H9 (cell line): ENCODE data around the gene DMD. TPM values are rescaled to one million over a fixed set of nuclear protein-coding genes. Genes with fewer than 3 reads are reported as not detected.

Experiments
- DNase-seq: peaks from one replicate; pipeline ENCODE4 v3.0.0-alpha.2; 2017
- H2AFZ ChIP-seq: one replicate; pipeline ENCODE4 v1.6.1; 2013; ENCODE audit warnings: mild to moderate bottlenecking, low read length, control low read depth, moderate library complexity
- H2AK5ac ChIP-seq: 2 replicates; pipeline ENCODE4 v1.6.1; 2013; ENCODE audit warnings: low read length, control low read depth, mixed read lengths; ENCODE audit not compliant: insufficient read length
- H2BK120ac ChIP-seq: one replicate; pipeline ENCODE4 v1.6.1; 2013; ENCODE audit warnings: low read depth, mild to moderate bottlenecking, low read length, control low read depth, inconsistent platforms; ENCODE audit not compliant: poor library complexity, severe bottlenecking
- H2BK12ac ChIP-seq: 2 replicates; pipeline ENCODE4 v1.6.1; 2013; ENCODE audit warnings: low read length, control low read depth, mixed read lengths, low read depth; ENCODE audit not compliant: insufficient read length
- H2BK15ac ChIP-seq: 2 replicates; pipeline ENCODE4 v1.6.1; 2013; ENCODE audit warnings: low read depth, low read length, control low read depth
- H2BK20ac ChIP-seq: one replicate; pipeline ENCODE4 v1.6.1; 2013; ENCODE audit warnings: low read depth, mild to moderate bottlenecking, low read length, control low read depth, inconsistent platforms; ENCODE audit not compliant: poor library complexity, severe bottlenecking
- H2BK5ac ChIP-seq: 2 replicates; pipeline ENCODE4 v1.6.1; 2013; ENCODE audit warnings: low read length, control low read depth, mixed read lengths; ENCODE audit not compliant: insufficient read length
- H3K14ac ChIP-seq: 2 replicates; pipeline ENCODE4 v1.6.1; 2013; ENCODE audit warnings: low read length, control low read depth; ENCODE audit not compliant: insufficient read depth
- H3K18ac ChIP-seq: 2 replicates; pipeline ENCODE4 v1.6.1; 2013; ENCODE audit warnings: low read depth, mild to moderate bottlenecking, mixed read lengths, low read length, control low read depth; ENCODE audit not compliant: insufficient read length
- H3K23ac ChIP-seq: 2 replicates; pipeline ENCODE4 v1.6.1; 2013; ENCODE audit warnings: low read length, control low read depth, mixed read lengths, low read depth; ENCODE audit not compliant: insufficient read length
- H3K23me2 ChIP-seq: 2 replicates; pipeline ENCODE4 v1.6.1; 2013; ENCODE audit warnings: low read depth, mild to moderate bottlenecking, mixed read lengths, low read length, control low read depth; ENCODE audit not compliant: insufficient read length, poor library complexity, severe bottlenecking
- H3K27ac ChIP-seq: 2 replicates; pipeline ENCODE4 v1.5.1; 2013; ENCODE audit warnings: low read length, control low read depth, mixed read lengths, low read depth; ENCODE audit not compliant: insufficient read length
- H3K27me3 ChIP-seq: 2 replicates; pipeline ENCODE4 v1.6.1; 2013; ENCODE audit warnings: low read length, control low read depth, inconsistent platforms; ENCODE audit not compliant: insufficient read depth
- H3K4ac ChIP-seq: 2 replicates; pipeline ENCODE4 v1.6.1; 2013; ENCODE audit warnings: low read depth, mild to moderate bottlenecking, control low read depth, inconsistent platforms, low read length, moderate library complexity
- H3K4me1 ChIP-seq: 2 replicates; pipeline ENCODE4 v1.6.1; 2013; ENCODE audit warnings: low read length, control low read depth, inconsistent platforms; ENCODE audit not compliant: insufficient read depth
- H3K4me2 ChIP-seq: 2 replicates; pipeline ENCODE4 v1.6.1; 2013; ENCODE audit warnings: low read length, control low read depth, mixed read lengths; ENCODE audit not compliant: insufficient read length, insufficient read depth
- H3K56ac ChIP-seq: 2 replicates; pipeline ENCODE4 v1.6.1; 2013; ENCODE audit warnings: low read depth, mild to moderate bottlenecking, mixed read lengths, low read length, control low read depth; ENCODE audit not compliant: insufficient read length
- H3K79me1 ChIP-seq: 2 replicates; pipeline ENCODE4 v1.6.1; 2013; ENCODE audit warnings: low read depth, mild to moderate bottlenecking, moderate library complexity, low read length, control low read depth, inconsistent platforms; ENCODE audit not compliant: insufficient read depth, poor library complexity, severe bottlenecking
- H3K79me2 ChIP-seq: 2 replicates; pipeline ENCODE4 v1.6.1; 2013; ENCODE audit warnings: low read length, control low read depth, inconsistent platforms; ENCODE audit not compliant: insufficient read depth
- H3K9ac ChIP-seq: 2 replicates; pipeline ENCODE4 v1.6.1; 2013; ENCODE audit warnings: low read length, control low read depth, mixed read lengths; ENCODE audit not compliant: insufficient read length; ENCODE audit errors: extremely low read depth
- H3K9me3 ChIP-seq: one replicate; pipeline ENCODE4 v1.6.1; 2013; ENCODE audit warnings: low read depth, low read length, inconsistent platforms; ENCODE audit not compliant: control insufficient read depth
- H3T11ph ChIP-seq: one replicate; pipeline ENCODE4 v1.6.1; 2013; ENCODE audit warnings: mild to moderate bottlenecking, low read length, control low read depth, inconsistent platforms
- H4K20me1 ChIP-seq: one replicate; pipeline ENCODE4 v1.6.1; 2013; ENCODE audit not compliant: control insufficient read depth, insufficient read length, insufficient read depth
- H4K5ac ChIP-seq: 2 replicates; pipeline ENCODE4 v1.6.1; 2013; ENCODE audit warnings: low read depth, mild to moderate bottlenecking, mixed read lengths, low read length, control low read depth; ENCODE audit not compliant: insufficient read length
- H4K8ac ChIP-seq: replicated peaks from 2 replicates; pipeline ENCODE4 v1.6.1; 2013; ENCODE audit warnings: low read length, control low read depth, mixed read lengths, low read depth; ENCODE audit not compliant: insufficient read length
- H4K91ac ChIP-seq: 2 replicates; pipeline ENCODE4 v1.6.1; 2013; ENCODE audit warnings: low read depth, mild to moderate bottlenecking, moderate library complexity, mixed read lengths, low read length, control low read depth; ENCODE audit not compliant: insufficient read length
- H3K27ac Mint-ChIP-seq, 3 experiments: 2 replicates in 2 of 3; 3 replicates in 1 of 3; pipeline ENCODE4 v1.8.0; 2020 to 2021; ENCODE audit warnings: mixed read lengths in 3 of 3, mild to moderate bottlenecking in 1 of 3, moderate library complexity in 1 of 3
- H3K27me3 Mint-ChIP-seq: 2 replicates; pipeline ENCODE4 v1.8.0; 2021; ENCODE audit warnings: low read depth, mild to moderate bottlenecking, moderate library complexity, mixed read lengths
- H3K36me3 Mint-ChIP-seq, 3 experiments: 2 replicates in 2 of 3; 3 replicates in 1 of 3; pipeline ENCODE4 v1.8.0; 2020 to 2021; ENCODE audit warnings: low read depth in 3 of 3, mixed read lengths in 3 of 3; ENCODE audit not compliant: insufficient read depth in 1 of 3
- H3K4me1 Mint-ChIP-seq, 2 experiments: 2 replicates each; pipeline ENCODE4 v1.8.0; 2020; ENCODE audit warnings: mixed read lengths in 2 of 2
- H3K4me3 Mint-ChIP-seq, 2 experiments: 2 replicates in 1 of 2; 3 replicates in 1 of 2; pipeline ENCODE4 v1.8.0; 2020 to 2021; ENCODE audit warnings: mild to moderate bottlenecking in 2 of 2, mixed read lengths in 2 of 2, moderate library complexity in 1 of 2
- H3K9me3 Mint-ChIP-seq, 2 experiments: 2 replicates in 1 of 2; 3 replicates in 1 of 2; pipeline ENCODE4 v1.8.0; 2020; ENCODE audit warnings: mild to moderate bottlenecking in 2 of 2, mixed read lengths in 2 of 2, moderate library complexity in 1 of 2
- WGBS: extraction: QIAGEN DNeasy Blood & Tissue Kit; methylation state at CpG from one replicate; pipeline ENCODE4 v1.1.7; 2013; ENCODE audit warnings: missing lambda C conversion rate, low lambda C conversion rate, mixed read lengths; ENCODE audit not compliant: insufficient read length; ENCODE audit errors: extremely low coverage; 5-methylcytosine and 5-hydroxymethylcytosine counted together
- total RNA-seq: library from RNA; stranded (reverse); gene quantifications from 2 replicates; pipeline ENCODE4 v1.2.1, GENCODE V29; 2021
- TF ChIP-seq, protein P1 (sequence below): fragments of 200-600 bp; sonication (generic); conservative IDR thresholded peaks from 3 replicates; pipeline ENCODE4 v1.8.0; 2021; ENCODE audit warnings: antibody characterized with exemption, mild to moderate bottlenecking

DMD gene
- total RNA-seq, 1 experiment from 2014 or later: 3.8 TPM

DNA sequence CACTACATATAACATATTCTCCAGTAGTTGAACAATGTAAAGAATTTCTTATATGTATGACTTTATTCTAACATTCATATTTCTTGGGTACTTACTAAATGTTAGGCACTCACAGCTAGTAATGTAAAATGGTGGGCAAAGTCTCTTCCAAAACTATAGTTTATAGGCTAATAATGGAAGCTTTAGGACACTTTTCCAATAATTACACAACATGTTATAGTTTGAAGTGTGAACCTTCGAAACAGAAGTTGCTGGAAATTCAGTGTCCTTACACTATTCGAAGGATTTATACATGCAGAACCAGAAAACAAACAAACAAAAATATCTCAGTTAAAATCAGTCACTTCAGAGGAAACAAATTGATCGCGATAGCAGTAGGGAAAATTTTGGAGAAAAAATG lies 212.6 kb downstream of the DMD start:
- DNase-seq: no peak
- H3K27ac ChIP-seq: no peak overlapping the region
- Mint-ChIP-seq H3K27me3 (no peaks in the 10 kb centered on the region), H3K9me3 (peaks cover 0 to 5% of the 10 kb centered on the region in 2 experiments; a peak in 2 of 5 replicates), H3K4me1 (peaks cover 0 to 3% of the 10 kb centered on the region in 2 experiments; a peak in 1 of 4 replicates), H3K36me3 (no peaks in the 10 kb centered on the region), H3K27ac (no peak overlapping the region), H3K4me3 (no peak overlapping the region)
- H3K4me1 ChIP-seq: no peaks in the 10 kb centered on the region
- H2BK5ac ChIP-seq: no peak overlapping the region
- no peak overlapping the region for H2AFZ ChIP-seq
- no peak overlapping the region for H3K23ac ChIP-seq
- H4K8ac ChIP-seq: no peak overlapping the region
- no peak overlapping the region for H3K18ac ChIP-seq
- no peak overlapping the region for H3T11ph ChIP-seq
- no peaks in the 10 kb centered on the region for H3K79me2 ChIP-seq
- H3K4me2 ChIP-seq: no peak overlapping the region
- no peak overlapping the region for H3K14ac ChIP-seq
- no peak overlapping the region for H3K4ac ChIP-seq
- no peak overlapping the region for H2AK5ac ChIP-seq
- whole genome bisulfite sequencing: no CpG with 5 or more reads among the region's 4 CpGs
- no peaks in the 10 kb centered on the region for H3K23me2 ChIP-seq
- no peak overlapping the region for H4K91ac ChIP-seq
- no peak overlapping the region for H2BK15ac ChIP-seq
- no peak overlapping the region for H3K9ac ChIP-seq
- H3K27me3 ChIP-seq: no peaks in the 10 kb centered on the region
- no peak overlapping the region for H2BK20ac ChIP-seq
- H4K5ac ChIP-seq: no peak overlapping the region
- TF ChIP-seq, protein P1, sequence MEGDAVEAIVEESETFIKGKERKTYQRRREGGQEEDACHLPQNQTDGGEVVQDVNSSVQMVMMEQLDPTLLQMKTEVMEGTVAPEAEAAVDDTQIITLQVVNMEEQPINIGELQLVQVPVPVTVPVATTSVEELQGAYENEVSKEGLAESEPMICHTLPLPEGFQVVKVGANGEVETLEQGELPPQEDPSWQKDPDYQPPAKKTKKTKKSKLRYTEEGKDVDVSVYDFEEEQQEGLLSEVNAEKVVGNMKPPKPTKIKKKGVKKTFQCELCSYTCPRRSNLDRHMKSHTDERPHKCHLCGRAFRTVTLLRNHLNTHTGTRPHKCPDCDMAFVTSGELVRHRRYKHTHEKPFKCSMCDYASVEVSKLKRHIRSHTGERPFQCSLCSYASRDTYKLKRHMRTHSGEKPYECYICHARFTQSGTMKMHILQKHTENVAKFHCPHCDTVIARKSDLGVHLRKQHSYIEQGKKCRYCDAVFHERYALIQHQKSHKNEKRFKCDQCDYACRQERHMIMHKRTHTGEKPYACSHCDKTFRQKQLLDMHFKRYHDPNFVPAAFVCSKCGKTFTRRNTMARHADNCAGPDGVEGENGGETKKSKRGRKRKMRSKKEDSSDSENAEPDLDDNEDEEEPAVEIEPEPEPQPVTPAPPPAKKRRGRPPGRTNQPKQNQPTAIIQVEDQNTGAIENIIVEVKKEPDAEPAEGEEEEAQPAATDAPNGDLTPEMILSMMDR: no peak
- H2BK12ac ChIP-seq: no peak overlapping the region
- H3K79me1 ChIP-seq: no peaks in the 10 kb centered on the region
- H3K56ac ChIP-seq: no peak overlapping the region
- H2BK120ac ChIP-seq: no peak overlapping the region
- no peaks in the 10 kb centered on the region for H4K20me1 ChIP-seq
- no peaks in the 10 kb centered on the region for H3K9me3 ChIP-seq
